CD4-positive, alpha-beta T cell treated with Interleukin-17A for 4 hours (primary cell): ENCODE data around the gene CDHR2.
A peak's percentile ranks its signal among the peaks of the same experiment; 100 is the strongest.
"Not testable (repeated sequence)": the region's sequence is repeated elsewhere in the genome, so short reads cannot be mapped to it uniquely, and the experiment has no call there.

Experiments used
- DNase-seq: peaks from one replicate; pipeline ENCODE4 v3.0.0-alpha.2; 2020; ENCODE audit warnings: mixed read lengths

CDHR2 gene

DNA sequence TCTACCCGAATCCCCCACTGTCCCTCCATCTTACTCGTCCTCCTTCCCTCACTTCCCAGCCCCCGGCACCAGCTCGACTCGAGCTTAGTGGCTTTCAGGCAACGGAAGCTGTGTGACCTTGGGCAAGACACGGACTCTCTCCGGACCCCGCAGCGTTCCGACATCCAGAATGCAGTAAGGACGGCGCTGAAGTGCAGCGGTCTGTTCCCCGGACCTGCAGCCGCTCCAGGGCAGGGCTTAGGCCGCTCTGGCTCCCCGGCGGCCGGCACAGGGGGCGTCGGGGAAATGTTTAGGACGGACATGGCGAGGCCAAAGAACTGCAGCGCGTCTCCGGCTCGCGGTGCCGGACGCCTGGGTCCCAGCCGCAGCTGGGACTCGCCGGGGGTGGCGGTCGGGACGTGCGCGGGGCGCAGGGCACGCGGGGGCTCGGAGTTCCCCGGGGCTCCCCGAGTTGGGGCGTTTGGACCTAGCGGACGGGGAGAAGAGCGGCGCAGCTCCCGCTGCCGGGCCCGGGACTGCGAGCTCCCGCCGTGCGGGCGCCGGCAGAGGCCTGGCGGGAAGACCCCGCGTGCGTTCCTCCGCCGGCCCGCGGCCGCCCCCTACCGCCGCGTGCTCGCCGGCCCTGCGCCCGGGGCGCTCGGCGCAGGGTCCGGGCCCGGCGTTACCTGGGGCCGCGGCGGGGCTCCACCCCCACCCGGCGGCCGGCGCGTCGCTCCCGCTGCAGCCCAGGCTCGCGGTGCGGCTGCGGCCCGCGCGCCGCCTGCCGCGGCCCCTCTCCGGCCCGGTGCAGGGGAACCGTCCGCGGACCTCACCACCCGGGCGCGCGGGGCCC is 6.3 kb upstream of the CDHR2 start:
- peak; percentile 58 for DNase-seq

- peak; percentile 82 for DNase-seq
Observed at GRCh38 chr5:176543428-176544182, 5.5 kb upstream of the CDHR2 start.

- DNase-seq, result no peak
Observed at GRCh38 chr5:176545388-176545736, 3.8 kb upstream of the CDHR2 start.

DNA sequence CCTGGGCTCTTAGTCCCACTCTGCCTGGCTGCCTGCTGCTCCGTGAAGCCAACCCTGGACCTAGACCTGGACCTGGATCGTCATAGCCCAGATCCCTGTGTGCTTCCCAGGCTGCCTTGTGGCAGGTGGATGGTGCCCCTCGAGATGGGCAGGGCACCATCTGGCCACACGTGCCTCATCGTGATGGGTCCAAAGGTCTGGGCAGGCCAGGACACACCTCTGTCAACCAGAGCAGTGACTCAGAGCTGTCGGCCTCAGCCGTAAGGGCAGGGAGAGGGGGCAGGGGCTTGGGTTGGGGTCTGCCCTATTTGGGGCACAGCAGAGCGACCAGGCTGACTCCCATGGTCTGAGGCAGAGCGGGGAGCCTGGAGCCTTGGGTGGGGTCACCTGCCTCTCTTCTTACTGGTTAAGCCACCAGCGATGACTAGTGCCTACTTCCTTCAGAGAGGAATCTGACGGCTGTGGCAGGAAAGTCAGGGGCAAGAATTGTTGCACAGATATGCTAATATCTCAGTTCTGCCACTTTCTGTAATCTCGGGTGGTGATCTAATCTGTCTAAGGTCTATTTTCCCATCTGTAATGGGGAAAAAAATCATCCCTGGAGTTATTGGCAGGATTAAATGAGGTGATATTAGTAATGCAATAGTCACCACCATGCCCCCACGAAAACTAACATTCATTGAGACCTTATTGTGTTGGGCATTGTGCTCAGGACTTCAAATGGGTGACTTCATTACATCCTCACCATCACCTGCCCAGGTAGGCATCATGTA is 3.2 kb upstream of the CDHR2 start:
- DNase-seq, result no peak

DNA sequence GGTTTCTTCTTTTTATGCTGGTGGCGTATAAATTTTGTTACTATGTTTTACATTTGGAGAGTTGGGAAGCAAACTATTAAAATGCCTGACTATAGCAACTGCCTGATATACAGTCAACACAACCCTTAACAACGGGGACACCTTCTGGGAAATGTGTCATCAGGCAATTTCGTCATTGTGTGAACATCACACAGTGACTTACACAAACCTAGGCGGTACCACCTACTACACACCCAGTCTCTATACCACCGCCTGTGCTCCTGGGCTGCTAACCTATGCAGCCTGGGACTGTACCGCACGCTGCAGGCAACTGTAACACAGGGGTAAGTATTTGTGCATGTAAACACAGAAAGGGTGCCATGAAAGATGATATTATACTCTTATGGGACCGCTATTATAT is 1.3 kb upstream of the CDHR2 start:
- DNase-seq, result no peak

DNA sequence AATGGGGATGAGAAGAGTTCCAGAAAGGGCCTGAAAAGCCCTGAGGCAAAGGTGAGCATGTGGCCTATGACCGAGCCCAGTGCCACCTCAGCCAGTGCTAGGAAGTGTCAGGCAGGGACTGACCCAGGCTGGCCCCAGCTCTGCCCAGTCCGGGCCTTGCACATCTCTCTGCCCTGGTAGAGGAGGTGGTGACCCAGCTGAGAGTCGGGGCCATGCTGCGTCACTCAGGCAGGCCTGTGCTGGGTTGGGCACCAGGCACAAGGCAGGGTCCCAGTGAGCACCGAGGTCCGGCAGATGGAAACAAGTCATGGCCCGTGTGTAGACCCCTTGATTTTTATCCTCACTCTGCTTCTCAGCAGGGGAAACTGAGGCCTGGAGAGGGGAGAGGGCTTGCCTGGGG is 729 bp downstream of the CDHR2 start:
- no peak for DNase-seq

- DNase-seq, result no peak
Observed at GRCh38 chr5:176550275-176550831, 1.2 kb downstream of the CDHR2 start.

DNA sequence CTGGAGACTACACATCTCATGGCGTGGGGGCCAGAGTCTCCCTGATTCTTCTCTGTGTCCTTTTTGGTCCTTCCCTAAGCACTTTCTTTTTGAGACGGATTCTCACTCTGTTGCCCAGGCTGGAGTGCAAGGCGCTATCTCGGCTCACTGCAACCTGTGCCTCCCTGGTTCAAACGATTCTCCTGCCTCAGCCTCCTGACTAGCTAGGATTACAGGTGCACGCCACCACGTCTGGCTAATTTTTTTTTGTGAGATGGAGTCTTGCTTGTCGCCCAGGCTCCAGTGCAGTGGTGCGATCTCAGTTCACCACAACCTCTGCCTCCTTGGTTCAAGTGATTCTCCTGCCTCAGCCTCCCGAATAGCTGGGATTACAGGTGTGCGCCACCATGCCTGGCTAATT is 1.8 kb downstream of the CDHR2 start:
- not testable (repeated sequence) for DNase-seq

- DNase-seq, result no peak
Observed at GRCh38 chr5:176552332-176552869, 3.3 kb downstream of the CDHR2 start.

DNA sequence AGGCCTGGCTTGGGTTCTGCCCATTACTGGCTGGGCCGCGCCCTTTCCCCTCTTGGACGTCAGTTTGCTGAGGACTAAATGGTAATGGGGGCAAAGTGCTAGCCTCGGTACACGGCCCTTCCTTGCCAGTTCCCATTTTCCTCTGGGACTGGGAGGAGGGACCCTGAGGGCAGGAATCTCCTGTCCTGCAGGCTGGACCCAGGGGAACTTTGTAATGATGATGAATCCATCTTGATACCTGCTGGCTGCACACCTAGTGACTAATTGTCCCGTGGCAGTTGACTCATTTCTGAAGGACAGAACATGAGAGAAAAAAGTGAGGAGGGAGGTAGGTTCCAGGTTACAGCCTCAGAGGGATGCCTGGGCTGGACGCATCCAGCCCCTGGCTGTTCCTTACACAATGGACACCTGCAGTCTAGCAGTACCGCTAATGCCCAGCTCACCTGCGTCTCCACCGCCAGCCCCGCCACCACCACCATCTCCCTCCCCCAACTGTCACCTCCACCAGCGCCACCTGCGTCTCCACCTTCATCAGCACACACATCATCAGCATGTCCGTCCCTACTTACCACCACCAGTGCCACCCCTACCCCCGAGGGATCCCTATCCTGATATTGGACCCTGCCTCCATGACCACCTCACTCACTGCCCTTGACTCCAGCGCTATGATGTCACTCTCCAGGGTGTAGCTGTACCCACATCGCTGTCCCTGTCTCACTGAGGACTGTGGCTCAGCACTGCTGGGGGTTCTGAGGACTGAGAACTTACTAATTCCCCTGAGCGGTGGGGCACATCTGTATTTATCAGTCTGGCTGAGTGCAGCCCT is 4.3 kb downstream of the CDHR2 start:
- no peak for DNase-seq

DNA sequence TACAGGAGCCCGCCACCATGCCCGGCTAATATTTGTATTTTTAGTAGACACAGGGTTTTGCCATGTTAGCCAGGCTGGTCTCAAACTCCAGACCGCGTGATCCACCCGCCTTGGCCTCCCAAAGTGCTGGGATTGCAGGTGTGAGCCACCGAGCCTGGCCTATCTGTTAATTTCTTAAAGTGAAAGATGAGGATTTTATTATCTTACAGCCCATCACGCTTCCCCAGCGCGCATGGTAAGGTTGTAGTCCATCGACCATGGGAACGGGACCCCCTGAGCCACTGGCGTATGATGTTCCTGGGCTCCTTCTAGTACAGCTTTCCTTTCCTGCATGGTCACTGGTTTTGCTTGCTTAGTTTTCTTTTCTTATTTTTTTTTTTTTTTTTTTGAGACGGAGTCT is 8.7 kb downstream of the CDHR2 start:
- DNase-seq, result no peak

DNA sequence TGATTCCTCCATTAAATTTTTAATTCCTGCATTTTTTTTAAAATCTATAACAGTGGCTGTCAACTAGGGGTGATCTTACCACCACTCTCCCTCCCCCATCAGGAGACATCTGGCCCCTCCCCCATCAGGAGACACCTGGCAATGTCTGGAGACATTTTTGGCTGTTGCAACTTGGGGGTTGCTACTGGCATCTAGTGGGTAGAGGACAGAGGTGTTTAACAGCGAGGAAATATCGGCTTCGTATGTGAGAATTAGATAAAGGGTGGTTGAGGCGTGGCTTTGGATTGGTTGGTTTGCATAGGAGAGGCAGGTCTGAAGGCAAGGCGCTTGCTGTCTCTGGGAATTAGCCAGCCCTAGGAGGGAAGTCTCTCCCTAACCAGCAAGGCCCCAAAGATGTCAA is 10.5 kb downstream of the CDHR2 start:
- DNase-seq, result peak; percentile 47

DNA sequence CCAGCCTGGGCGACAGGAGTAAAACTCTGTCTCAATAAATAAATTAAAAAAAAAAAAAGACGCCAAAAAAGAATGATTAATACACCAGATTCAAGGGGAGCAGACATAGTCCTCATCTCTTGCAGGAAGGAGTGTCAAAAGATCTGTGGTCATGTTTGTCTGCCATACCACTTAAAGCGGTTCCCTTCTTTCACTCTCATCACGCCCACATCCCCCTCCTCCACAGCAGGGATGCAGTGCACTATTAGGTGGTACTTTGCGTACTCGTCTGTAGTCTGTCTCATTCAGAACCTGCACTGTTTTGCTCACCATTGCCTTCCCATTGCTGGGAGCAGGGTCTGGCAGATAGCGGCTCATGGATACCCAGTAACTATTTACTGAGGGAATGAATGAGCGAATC is 11.2 kb downstream of the CDHR2 start:
- DNase-seq, result no peak

DNA sequence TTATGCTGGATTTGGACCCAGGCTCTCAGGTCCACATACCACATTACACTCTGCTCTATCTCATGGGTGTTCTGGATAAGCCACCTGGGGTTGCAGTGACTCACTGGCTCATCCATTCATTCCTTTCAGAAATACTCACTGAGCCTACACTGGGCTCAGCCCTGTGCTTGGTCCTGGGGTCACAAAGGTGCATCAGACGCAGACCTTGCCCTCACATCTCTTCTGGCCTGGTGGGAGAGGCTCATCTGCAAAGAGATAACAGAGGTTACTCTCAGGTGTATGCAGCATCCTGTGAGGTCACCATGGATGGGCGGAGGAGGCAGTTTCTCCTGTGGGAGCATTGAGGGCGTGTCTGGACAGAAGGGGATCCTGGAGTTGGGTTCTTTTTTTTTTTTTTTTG is 12.1 kb downstream of the CDHR2 start:
- no peak for DNase-seq

DNA sequence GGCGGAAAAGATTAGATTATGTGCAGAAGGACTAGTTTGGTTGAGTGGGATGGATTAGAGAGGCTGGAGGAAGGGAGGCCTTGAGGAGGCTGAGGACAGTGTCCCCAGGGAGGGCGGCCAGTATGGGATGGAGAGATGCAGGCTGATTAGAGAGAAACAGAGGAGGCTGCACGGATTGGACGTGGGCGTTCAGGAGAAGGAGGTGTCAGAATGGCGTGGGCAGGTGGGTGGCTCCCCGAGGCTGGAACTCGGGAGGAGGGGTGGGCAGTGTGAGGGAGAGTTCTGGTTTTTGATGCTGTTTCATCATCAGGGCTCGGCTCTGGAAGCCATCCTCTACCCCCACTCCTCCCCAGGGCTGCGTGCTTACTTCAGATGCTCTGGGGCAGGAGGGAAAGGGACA is 13.0 kb downstream of the CDHR2 start:
- no peak for DNase-seq

- DNase-seq, result no peak
Observed at GRCh38 chr5:176564002-176564401, 14.9 kb downstream of the CDHR2 start.

GRCh38 chr5:176565760-176566288 is 16.7 kb downstream of the CDHR2 start:
- no peak for DNase-seq

DNA sequence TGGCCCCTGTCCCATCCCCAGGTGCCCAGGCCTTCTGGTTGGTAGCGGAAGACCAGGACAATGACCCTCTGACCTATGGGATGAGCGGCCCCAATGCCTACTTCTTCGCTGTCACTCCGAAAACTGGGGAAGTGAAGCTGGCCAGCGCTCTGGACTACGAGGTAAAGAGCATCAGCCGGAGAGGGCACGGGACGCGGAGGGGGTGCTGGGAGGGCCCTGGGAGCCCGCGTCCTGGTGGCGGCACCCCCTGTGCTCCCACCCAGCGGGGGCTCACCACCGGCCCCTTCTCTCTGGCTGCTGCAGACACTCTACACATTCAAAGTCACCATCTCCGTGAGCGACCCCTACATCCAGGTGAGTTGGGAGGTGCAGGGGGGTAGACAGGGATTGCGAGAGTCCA is 19.5 kb downstream of the CDHR2 start:
- DNase-seq, result no peak

DNA sequence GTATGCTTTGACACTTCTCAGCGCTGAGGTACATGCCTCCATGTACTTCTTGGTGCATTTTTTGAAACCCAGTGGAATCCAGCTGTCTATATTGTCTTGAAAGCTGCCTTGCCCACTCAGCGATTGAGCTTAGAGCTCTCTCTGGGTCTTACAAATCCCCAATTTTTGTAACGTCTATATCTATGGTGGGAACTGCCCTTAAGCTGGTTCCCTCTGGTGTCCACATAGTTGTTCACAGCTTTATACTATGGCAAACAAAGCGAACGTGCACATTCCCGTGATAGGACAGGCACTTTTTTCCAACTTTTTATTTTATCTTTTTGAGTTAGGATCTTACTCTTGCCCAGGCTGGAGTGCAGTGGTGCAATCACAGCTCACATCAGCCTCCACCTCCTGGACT is 20.9 kb downstream of the CDHR2 start:
- DNase-seq, result no peak

DNA sequence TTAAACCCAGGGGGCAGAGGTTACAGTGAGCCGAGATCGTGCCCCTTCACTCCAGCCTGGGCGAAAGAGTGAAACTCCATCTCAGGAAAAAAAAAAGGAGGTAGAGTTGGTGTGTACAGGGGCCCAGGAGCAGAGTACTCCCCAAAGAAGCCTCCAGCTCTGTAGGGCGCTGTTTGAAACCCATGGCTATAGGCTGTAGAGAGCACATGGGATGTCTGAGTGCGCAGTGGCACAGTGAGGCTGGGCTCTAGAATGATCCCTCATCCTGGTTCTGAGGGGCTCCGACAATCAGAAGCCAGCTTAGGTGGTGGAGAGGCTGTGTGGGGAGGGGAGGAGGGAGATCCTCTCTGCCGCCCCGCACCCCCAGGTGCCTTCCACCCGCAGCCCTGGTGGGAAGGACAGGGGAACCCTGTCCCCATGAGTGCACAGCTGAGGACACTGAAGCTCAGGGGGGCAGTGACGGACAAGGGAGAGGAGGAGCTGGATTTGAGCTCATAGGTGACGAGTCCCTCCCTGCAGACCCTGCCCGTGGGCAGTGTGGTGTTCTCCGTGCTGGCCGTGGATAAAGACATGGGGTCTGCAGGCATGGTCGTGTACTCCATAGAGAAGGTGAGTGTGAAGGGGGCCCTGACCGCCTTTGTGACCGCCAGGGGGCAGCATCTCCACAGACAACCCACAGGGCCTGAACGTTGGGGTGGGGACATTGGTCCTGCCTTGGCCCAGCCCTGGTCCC is 24.6 kb downstream of the CDHR2 start:
- DNase-seq, result peak; percentile 90

GRCh38 chr5:176574297-176574591 is 25.1 kb downstream of the CDHR2 start:
- DNase-seq, result no peak
